Measurements from ENCODE around the gene NECAB3. TPM values are rescaled to one million over a fixed set of nuclear protein-coding genes. Genes with fewer than 3 reads are reported as not detected.

The NECAB3 gene
- total and polyA plus RNA-seq, 2 of the 13 experiments (the other 11 are each of a cell fraction or from before 2014, with no cell fraction given), result 61.5 to 65.5 TPM

DNA sequence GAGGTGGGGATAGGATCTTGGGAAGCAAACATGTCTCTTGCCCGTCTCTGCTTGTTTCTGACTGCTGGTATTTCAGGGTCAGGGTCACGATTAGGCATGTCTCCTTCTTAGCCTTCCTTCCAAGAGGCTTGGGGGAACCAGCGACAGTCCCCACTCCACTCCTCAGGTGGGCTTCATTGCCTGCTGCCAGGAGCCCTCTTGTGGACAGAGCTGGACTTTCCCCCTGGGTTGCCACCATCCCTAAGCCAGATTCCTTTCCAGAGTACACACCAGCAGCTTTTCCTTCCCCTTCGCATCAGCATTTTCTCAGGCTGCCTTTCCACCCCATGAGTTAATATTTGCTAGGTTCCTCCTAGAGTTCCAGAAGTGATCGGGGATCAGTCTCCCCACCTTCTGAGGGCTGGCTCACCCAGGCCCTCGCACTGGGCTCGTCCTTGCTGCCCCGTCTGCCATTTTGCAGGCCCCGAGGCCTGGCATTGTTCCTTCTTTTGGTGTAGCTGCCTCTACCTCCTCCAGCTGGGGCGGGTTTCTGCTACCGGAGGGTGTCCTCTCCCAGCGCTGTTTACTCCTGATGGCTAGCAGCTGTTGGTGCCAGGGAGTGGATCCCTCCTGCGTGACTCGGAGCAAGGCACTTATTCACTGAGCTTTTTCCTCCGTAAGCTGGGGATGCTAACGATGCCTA lies 20.9 kb downstream of the NECAB3 start (continued):
- TF ChIP-seq, protein P1, sequence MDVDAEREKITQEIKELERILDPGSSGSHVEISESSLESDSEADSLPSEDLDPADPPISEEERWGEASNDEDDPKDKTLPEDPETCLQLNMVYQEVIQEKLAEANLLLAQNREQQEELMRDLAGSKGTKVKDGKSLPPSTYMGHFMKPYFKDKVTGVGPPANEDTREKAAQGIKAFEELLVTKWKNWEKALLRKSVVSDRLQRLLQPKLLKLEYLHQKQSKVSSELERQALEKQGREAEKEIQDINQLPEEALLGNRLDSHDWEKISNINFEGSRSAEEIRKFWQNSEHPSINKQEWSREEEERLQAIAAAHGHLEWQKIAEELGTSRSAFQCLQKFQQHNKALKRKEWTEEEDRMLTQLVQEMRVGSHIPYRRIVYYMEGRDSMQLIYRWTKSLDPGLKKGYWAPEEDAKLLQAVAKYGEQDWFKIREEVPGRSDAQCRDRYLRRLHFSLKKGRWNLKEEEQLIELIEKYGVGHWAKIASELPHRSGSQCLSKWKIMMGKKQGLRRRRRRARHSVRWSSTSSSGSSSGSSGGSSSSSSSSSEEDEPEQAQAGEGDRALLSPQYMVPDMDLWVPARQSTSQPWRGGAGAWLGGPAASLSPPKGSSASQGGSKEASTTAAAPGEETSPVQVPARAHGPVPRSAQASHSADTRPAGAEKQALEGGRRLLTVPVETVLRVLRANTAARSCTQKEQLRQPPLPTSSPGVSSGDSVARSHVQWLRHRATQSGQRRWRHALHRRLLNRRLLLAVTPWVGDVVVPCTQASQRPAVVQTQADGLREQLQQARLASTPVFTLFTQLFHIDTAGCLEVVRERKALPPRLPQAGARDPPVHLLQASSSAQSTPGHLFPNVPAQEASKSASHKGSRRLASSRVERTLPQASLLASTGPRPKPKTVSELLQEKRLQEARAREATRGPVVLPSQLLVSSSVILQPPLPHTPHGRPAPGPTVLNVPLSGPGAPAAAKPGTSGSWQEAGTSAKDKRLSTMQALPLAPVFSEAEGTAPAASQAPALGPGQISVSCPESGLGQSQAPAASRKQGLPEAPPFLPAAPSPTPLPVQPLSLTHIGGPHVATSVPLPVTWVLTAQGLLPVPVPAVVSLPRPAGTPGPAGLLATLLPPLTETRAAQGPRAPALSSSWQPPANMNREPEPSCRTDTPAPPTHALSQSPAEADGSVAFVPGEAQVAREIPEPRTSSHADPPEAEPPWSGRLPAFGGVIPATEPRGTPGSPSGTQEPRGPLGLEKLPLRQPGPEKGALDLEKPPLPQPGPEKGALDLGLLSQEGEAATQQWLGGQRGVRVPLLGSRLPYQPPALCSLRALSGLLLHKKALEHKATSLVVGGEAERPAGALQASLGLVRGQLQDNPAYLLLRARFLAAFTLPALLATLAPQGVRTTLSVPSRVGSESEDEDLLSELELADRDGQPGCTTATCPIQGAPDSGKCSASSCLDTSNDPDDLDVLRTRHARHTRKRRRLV (CRISPR knock-in tag; IDR thresholded peaks at IDR 0.05), result 0 out of 2 replicates have a peak, but pooled peaks have one; percentile 2
- TF ChIP-seq, protein P2, sequence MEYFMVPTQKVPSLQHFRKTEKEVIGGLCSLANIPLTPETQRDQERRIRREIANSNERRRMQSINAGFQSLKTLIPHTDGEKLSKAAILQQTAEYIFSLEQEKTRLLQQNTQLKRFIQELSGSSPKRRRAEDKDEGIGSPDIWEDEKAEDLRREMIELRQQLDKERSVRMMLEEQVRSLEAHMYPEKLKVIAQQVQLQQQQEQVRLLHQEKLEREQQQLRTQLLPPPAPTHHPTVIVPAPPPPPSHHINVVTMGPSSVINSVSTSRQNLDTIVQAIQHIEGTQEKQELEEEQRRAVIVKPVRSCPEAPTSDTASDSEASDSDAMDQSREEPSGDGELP (IDR thresholded peaks at IDR 0.05; ENCODE audit: borderline replicate concordance, low read depth), result no peak
- TF ChIP-seq MYNN (CRISPR knock-in tag; IDR thresholded peaks at IDR 0.05; ENCODE audit: low read depth) (peak; percentile 67; the same call in 1 of the 2 replicates), GTF2F1 (IDR thresholded peaks at IDR 0.05; ENCODE audit: low read length) (0 out of 2 replicates have a peak, but pooled peaks have one; percentile 57), BRD4 (CRISPR knock-in tag; IDR thresholded peaks at IDR 0.05) (no peak), KMT2A (CRISPR knock-in tag; IDR thresholded peaks at IDR 0.05) (peak; percentile 48; the same call in 1 of the 2 replicates), ZSCAN12 (CRISPR knock-in tag; IDR thresholded peaks at IDR 0.05) (no peak), ZNF557 (CRISPR knock-in tag; IDR thresholded peaks at IDR 0.05) (peak; percentile 66), ZNF136 (CRISPR knock-in tag; IDR thresholded peaks at IDR 0.05; ENCODE audit: low read depth) (peak; percentile 72; the same call in 1 of the 2 replicates), ZSCAN29 (CRISPR knock-in tag; conservative IDR thresholded peaks at IDR 0.05) (0 out of 2 replicates have a peak, but pooled peaks have one; percentile 46), THAP11 (CRISPR knock-in tag; IDR thresholded peaks at IDR 0.05) (peak; percentile 60; the same call in 1 of the 2 replicates), HOXA7 (CRISPR knock-in tag; IDR thresholded peaks at IDR 0.05) (no peak), KAT7 (CRISPR knock-in tag; IDR thresholded peaks at IDR 0.05; ENCODE audit: borderline replicate concordance) (no peak), SALL2 (CRISPR knock-in tag; IDR thresholded peaks at IDR 0.05) (peak; percentile 65), MXD4 (CRISPR knock-in tag; IDR thresholded peaks at IDR 0.05) (peak; percentile 43; the same call in 1 of the 2 replicates), SRF (IDR thresholded peaks at IDR 0.05; ENCODE audit: low read depth, low read length) (no peak), FOXJ3 (CRISPR knock-in tag; IDR thresholded peaks at IDR 0.05; ENCODE audit: borderline replicate concordance) (0 out of 2 replicates have a peak, but pooled peaks have one; percentile 38), ZFYVE20 (CRISPR knock-in tag; IDR thresholded peaks at IDR 0.05; ENCODE audit: borderline replicate concordance, low read depth) (0 out of 2 replicates have a peak, but pooled peaks have one; percentile 25)
- TF ChIP-seq, protein P3, sequence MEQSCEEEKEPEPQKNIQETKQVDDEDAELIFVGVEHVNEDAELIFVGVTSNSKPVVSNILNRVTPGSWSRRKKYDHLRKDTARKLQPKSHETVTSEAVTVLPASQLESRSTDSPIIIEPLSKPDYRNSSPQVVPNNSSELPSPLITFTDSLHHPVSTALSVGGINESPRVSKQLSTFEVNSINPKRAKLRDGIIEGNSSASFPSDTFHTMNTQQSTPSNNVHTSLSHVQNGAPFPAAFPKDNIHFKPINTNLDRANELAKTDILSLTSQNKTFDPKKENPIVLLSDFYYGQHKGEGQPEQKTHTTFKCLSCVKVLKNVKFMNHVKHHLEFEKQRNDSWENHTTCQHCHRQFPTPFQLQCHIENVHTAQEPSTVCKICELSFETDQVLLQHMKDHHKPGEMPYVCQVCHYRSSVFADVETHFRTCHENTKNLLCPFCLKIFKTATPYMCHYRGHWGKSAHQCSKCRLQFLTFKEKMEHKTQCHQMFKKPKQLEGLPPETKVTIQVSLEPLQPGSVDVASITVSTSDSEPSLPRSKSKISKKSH (CRISPR knock-in tag; IDR thresholded peaks at IDR 0.05; ENCODE audit: borderline replicate concordance), result peak; percentile 84; the same call in 1 of the 2 replicates
- TF ChIP-seq, protein P4, sequence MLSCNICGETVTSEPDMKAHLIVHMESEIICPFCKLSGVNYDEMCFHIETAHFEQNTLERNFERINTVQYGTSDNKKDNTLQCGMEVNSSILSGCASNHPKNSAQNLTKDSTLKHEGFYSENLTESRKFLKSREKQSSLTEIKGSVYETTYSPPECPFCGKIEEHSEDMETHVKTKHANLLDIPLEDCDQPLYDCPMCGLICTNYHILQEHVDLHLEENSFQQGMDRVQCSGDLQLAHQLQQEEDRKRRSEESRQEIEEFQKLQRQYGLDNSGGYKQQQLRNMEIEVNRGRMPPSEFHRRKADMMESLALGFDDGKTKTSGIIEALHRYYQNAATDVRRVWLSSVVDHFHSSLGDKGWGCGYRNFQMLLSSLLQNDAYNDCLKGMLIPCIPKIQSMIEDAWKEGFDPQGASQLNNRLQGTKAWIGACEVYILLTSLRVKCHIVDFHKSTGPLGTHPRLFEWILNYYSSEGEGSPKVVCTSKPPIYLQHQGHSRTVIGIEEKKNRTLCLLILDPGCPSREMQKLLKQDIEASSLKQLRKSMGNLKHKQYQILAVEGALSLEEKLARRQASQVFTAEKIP (CRISPR knock-in tag; IDR thresholded peaks at IDR 0.05; ENCODE audit: borderline replicate concordance), result no peak
